HG03469 (cell line): ENCODE data around the gene OPRM1.
A peak's percentile ranks its signal among the peaks of the same experiment; 100 is the strongest.

Source experiments
- ATAC-seq: cut with Tn5 transposase; IDR thresholded peaks from one replicate; pipeline ENCODE4 v1.9.1; 2021; ENCODE audit warnings: mild to moderate bottlenecking, moderate library complexity, moderate number of reproducible peaks; ENCODE audit not compliant: unreplicated experiment

OPRM1 gene

GRCh38 chr6:154202339-154202738 is 163.3 kb downstream of the OPRM1 start:
- no peak for ATAC-seq

- no peak for ATAC-seq
Measured at GRCh38 chr6:154202958-154203357, 163.9 kb downstream of the OPRM1 start.

GRCh38 chr6:154206141-154206540 is 167.1 kb downstream of the OPRM1 start:
- ATAC-seq, result no peak

GRCh38 chr6:154206996-154207395 is 168.0 kb downstream of the OPRM1 start:
- no peak for ATAC-seq

GRCh38 chr6:154209555-154209954 is 170.5 kb downstream of the OPRM1 start:
- no peak for ATAC-seq

DNA sequence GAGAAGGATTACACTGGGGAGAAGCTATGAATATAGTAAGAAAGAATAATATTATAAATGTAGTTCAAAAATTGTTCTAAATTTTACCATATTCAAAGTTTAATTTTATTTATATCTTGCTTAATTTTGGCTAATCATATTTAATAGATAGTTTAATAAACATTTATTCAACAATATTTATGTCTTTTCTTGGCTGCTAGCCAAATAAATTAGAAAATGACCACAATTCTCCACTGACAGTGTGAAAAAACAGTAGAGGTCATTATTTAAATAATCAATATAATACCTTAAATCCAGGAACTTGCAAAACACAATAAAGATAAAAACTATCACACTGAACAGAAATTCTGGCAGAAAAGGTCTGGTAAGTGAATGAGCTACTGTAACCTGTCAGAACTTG is 171.6 kb downstream of the OPRM1 start:
- ATAC-seq, result no peak

- no peak for ATAC-seq
Measured at GRCh38 chr6:154213782-154214181, 174.7 kb downstream of the OPRM1 start.

GRCh38 chr6:154218301-154218700 is 179.3 kb downstream of the OPRM1 start:
- no peak for ATAC-seq

- ATAC-seq, result no peak
Measured at GRCh38 chr6:154218787-154219186, 179.7 kb downstream of the OPRM1 start.

DNA sequence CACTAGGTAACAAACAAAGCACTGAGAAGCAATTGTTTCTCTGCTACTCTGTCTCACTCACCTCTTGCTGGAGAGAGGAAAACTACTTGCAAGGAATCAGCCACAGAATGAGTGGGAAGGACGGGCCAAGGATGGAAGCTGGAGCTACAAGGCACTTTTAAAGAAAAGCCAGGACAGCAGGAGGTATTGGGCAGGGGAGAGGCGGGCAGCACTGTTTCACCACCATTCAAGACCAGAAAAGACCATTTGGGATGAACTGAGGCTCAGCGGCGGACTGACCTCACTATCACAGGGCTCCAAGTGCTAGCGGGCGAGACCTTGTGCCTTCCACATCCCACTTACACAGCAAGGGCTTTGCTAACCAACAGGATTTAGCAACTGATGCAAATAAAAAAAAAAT is 180.2 kb downstream of the OPRM1 start:
- ATAC-seq, result no peak

DNA sequence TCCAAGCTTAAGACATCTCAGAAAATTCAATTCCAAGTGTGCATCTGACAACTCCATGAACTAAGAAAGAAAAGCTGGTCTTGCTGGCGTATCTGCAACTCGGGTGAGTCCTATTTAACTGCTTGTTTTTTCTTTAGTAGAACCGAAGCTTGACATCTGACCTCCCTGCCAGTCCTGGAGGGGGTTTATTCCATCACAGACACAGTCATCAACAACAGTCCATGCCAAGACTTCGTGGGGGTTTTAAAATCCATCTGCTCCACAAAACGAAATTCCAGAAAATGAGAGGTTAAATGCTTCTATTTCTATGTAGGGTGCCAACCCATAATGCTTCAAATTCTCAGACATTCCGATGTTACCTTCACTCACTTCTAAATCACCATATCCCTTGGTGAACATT is 183.7 kb downstream of the OPRM1 start:
- ATAC-seq, result no peak

GRCh38 chr6:154223296-154223695 is 184.3 kb downstream of the OPRM1 start:
- ATAC-seq, result no peak

DNA sequence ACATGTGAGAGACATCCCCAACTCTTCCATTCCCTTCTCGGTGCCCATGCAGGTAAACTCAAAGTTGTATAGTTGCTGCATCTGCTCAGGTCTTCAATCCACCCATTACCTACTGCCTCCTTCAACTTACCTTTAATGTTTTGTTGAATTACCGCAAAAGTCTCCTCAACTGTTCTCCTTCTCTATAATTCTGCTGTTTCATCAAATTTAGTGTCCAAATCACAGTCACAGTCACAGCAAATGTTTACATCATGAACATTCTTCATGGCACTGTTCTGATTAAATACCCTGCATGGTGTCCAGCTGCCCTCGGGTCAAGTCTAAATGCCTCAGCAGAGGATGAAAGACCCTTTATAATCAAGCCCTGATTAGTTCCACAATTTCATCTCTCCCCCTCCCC is 187.4 kb downstream of the OPRM1 start:
- no peak for ATAC-seq

DNA sequence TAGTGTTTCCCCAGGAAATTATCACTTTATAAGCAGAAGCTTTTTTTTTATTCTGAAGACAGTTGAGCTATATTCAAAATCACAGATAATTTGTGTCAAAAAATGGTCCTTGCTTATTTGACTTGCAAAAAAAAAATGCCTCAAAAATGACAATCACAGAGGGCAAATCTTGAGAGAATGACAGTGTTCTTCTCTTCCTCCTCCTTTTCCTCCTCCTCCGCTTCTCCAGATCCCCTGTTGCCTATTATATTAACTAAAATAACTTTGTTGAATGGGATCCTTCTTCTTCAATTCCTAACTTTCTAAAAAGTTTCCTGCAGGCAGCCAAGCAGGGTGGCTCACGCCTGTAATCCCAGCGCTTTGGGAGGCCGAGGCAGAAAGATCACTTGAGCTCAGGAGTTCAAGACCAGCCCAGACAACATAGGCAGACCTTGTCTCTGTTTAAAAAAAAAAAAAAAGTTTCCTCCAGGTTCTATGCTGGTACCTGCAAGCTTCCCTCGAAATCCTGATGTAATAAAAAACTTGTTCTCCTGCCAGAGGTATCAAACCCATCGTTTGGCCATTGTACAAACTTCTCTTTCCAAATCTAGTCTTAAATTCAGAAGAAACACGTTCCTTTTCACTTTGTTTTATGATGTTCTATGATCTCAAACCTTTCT is 189.0 kb downstream of the OPRM1 start:
- ATAC-seq, result no peak

GRCh38 chr6:154228521-154228905 is 189.5 kb downstream of the OPRM1 start:
- ATAC-seq, result no peak

DNA sequence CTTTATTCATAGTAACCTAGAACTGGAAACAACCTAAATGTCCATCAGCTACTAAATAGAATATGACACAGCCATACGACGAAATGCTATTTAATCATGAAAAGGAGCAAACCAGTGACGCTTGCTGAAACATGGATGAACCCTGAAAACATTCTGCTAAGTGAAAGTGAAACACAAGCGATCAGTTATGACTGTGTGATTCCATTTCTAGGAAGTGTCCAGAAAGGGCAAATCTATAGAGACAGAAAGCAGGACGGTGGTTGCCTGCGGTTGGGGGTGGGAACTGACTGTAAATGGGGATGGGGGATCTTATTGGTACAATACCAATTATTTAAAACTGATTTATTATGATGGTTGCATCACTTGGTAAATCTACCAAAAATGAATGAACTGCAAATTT is 190.7 kb downstream of the OPRM1 start:
- peak; percentile 73 for ATAC-seq

DNA sequence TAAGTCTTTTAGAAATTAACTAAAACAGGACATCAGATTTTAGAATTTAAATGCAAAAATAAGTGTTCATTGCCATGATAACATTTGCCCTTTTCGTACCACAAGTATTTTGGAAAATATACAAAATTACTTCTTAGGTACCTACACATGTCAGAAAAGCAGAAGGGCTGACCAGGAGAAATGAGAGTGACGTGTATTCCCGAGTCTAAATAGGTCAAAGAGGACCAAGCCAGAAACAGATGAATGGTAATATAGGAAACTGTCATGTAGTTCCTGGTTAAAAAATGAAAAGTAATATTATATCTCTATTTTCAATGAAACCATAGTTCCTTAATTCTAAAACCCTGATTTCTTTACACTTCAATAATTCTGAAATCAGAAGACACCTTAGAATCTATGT is 191.4 kb downstream of the OPRM1 start:
- ATAC-seq, result no peak

- no peak for ATAC-seq
Measured at GRCh38 chr6:154230910-154231595, 192.0 kb downstream of the OPRM1 start.

GRCh38 chr6:154232013-154232910 is 193.2 kb downstream of the OPRM1 start:
- ATAC-seq, result no peak

GRCh38 chr6:154233383-154233782 is 194.3 kb downstream of the OPRM1 start:
- ATAC-seq, result no peak

GRCh38 chr6:154234019-154234772 is 195.2 kb downstream of the OPRM1 start:
- ATAC-seq, result no peak
